ENCODE measurements around the gene CRELD1. TPM values are rescaled to one million over a fixed set of nuclear protein-coding genes. Genes with fewer than 3 reads are reported as not detected.

Gene CRELD1
- total RNA-seq, 4 donors from 2014 or later, result 10.8 to 17.0 (median 13.8) TPM

DNA sequence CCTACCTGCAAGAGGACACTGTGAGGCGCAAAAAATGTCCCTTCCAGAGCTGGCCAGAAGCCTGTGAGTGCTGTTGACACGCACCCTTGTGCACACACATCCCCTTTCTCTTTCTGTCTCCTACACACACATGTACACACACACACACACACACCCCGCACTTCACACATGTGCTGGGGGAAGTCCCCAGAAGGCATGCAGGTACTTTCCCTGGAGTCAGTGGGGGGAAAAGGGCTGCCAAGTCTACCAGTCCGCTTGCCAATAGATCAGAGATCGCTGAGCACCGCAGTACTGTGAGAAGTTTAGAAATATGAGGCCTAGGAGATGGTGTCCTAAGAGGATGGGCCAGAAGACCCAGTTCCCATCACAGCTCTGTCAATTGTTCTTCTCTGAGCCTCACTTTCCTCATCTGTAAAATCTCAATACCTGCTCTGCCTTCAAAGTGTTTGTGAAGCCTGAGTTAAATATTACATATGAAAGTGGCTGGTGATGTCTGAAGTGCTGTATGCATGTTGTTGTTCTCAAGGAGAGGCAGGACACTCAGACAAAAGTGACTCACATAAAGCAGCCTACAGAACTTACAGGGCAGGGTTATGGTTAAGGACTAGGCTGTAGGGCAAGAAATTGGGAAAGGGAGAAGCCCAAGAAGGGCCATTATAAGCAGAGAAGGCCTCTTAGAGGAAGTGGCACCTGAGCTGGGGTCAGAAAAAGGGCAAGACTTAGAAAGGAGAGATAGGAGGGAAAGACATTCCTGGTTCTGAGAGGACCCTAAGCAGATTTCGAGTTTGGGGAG is 24.2 kb upstream of the CRELD1 start:
- intact Hi-C loops (cut with DNase I), result no loop called here
- WGBS, 2 donors, result 78 to 82% methylated on average over 6 to 7 of the region's 7 CpGs
- H3K4me3 ChIP-seq, result no peak overlapping the region
- no peaks in the 10 kb centered on the region for H3K27me3 ChIP-seq
- no peak for TF ChIP-seq POLR2A (IDR thresholded peaks at IDR 0.05)
- TF ChIP-seq, protein P1, sequence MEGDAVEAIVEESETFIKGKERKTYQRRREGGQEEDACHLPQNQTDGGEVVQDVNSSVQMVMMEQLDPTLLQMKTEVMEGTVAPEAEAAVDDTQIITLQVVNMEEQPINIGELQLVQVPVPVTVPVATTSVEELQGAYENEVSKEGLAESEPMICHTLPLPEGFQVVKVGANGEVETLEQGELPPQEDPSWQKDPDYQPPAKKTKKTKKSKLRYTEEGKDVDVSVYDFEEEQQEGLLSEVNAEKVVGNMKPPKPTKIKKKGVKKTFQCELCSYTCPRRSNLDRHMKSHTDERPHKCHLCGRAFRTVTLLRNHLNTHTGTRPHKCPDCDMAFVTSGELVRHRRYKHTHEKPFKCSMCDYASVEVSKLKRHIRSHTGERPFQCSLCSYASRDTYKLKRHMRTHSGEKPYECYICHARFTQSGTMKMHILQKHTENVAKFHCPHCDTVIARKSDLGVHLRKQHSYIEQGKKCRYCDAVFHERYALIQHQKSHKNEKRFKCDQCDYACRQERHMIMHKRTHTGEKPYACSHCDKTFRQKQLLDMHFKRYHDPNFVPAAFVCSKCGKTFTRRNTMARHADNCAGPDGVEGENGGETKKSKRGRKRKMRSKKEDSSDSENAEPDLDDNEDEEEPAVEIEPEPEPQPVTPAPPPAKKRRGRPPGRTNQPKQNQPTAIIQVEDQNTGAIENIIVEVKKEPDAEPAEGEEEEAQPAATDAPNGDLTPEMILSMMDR (IDR thresholded peaks at IDR 0.05), result no peak
- DNase-seq, result no peak
- H3K4me1 ChIP-seq, result peaks cover 11 to 27% (median 12%) of the 10 kb centered on the region in 3 donors
- H3K27ac ChIP-seq, result no peak overlapping the region
- H3K36me3 ChIP-seq, result peaks cover 0 to 65% (median 0%) of the 10 kb centered on the region in 3 donors
- no peaks in the 10 kb centered on the region for H3K9me3 ChIP-seq

DNA sequence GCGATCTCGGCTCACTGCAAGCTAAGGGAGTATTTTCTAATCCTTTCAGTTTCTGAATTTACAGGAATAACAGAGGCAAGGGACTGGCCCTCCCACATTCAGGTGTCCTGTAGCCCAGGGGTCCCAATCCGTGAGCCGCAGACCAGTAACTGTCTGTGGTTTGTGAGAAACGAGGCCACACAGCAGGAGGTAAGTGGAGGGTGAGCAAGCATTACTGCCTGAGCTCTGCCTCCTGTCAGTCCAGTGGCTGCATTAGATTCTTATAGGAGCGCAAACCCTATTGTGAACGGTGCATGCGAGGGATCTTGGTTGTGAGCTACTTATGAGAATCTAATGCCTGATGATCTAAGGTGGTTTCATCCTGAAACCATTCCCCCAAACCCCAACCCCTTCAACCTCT is 21.8 kb upstream of the CRELD1 start:
- TF ChIP-seq POLR2A (IDR thresholded peaks at IDR 0.05), result no peak
- TF ChIP-seq, protein P1 (IDR thresholded peaks at IDR 0.05), result no peak
- DNase-seq, result no peak
- H3K27ac ChIP-seq, result no peak overlapping the region
- no peaks in the 10 kb centered on the region for H3K9me3 ChIP-seq
- H3K36me3 ChIP-seq, result peaks cover 0 to 56% (median 0%) of the 10 kb centered on the region in 3 donors
- H3K27me3 ChIP-seq, result no peaks in the 10 kb centered on the region
- intact Hi-C loops (cut with DNase I), result no loop called here
- 68 to 90% methylated on average over 6 to 7 of the region's 8 CpGs for WGBS, 2 donors
- H3K4me3 ChIP-seq, result no peak overlapping the region
- peaks cover 26 to 49% (median 34%) of the 10 kb centered on the region in 3 donors for H3K4me1 ChIP-seq

- Histone ChIP-seq H3K36me3 (peaks cover 0 to 50% (median 0%) of the 10 kb centered on the region in 3 donors), H3K4me3 (no peak overlapping the region), H3K27ac (no peak overlapping the region), H3K9me3 (no peaks in the 10 kb centered on the region), H3K4me1 (peaks cover 29 to 54% (median 37%) of the 10 kb centered on the region in 3 donors), H3K27me3 (no peaks in the 10 kb centered on the region)
- TF ChIP-seq, protein P1 (IDR thresholded peaks at IDR 0.05), result no peak
- no peak for TF ChIP-seq POLR2A (IDR thresholded peaks at IDR 0.05)
- DNase-seq, result no peak
- WGBS, 2 donors, result 62 to 76% methylated on average over 7 of the region's 7 CpGs
- intact Hi-C loops (cut with DNase I), result no loop called here
Measured at GRCh38 chr3:9912294-9912935, 21.2 kb upstream of the CRELD1 start.

DNA sequence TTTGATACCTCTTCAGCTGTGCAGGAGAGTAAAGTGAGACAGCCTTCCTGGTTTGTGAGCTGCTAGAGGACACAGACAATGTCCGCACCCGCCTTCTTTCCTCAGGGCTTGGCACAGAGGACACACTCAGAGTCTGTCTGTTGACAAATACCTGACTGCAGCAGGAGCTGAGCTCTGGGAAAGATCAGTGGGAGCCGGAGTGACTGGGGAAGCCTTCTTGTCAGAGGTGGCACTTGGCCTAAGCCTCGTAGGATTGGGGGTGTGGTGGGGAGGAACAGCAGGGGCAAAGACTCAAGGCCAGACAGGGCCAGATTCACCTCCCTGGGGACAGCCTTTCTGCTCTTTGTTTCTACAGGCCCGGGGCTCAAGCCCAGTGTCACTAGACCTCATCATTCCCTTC is 20.0 kb upstream of the CRELD1 start:
- Histone ChIP-seq H3K4me3 (no peak overlapping the region), H3K27me3 (no peaks in the 10 kb centered on the region), H3K27ac (peak overlapping the region; percentile 15 to 94 (median 81)), H3K9me3 (no peaks in the 10 kb centered on the region), H3K36me3 (peaks cover 0 to 42% (median 0%) of the 10 kb centered on the region in 3 donors), H3K4me1 (peaks cover 41 to 66% (median 47%) of the 10 kb centered on the region in 3 donors)
- TF ChIP-seq POLR2A (IDR thresholded peaks at IDR 0.05), result no peak
- TF ChIP-seq, protein P1 (IDR thresholded peaks at IDR 0.05), result no peak
- DNase-seq, result no peak
- intact Hi-C loops (cut with DNase I), result no loop called here
- 42 to 44% methylated on average over 4 to 5 of the region's 5 CpGs for WGBS, 2 donors

DNA sequence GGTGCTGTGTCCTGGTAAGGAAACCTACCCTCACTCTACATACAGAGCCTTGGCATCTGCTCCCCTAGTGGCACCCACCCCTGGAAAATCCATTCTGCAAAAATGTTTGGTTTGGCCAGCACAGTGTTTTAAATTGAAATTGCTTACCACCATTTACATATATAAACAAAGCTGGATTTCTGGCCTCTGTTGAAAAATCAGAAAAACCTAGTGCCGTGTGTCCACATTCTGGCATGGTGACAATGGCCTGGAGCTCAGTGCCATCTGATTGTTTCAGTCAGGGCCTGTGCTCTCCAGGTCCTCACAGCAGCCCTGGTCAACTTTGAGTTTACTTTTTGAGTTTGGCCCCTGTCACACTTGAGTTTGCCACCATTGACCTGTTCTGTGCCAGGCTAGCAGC is 19.6 kb upstream of the CRELD1 start:
- H3K36me3 ChIP-seq, result peaks cover 0 to 38% (median 0%) of the 10 kb centered on the region in 3 donors
- WGBS, 2 donors, result 17 to 69% methylated on average over 1 of the region's 1 CpG
- H3K9me3 ChIP-seq, result no peaks in the 10 kb centered on the region
- H3K27me3 ChIP-seq, result no peaks in the 10 kb centered on the region
- H3K27ac ChIP-seq, result peak overlapping the region; percentile 86 to 97 (median 94)
- no peak for DNase-seq
- H3K4me3 ChIP-seq, result no peak overlapping the region
- intact Hi-C loops (cut with DNase I), result no loop called here
- TF ChIP-seq, protein P1 (IDR thresholded peaks at IDR 0.05), result no peak
- no peak for TF ChIP-seq POLR2A (IDR thresholded peaks at IDR 0.05)
- peaks cover 42 to 70% (median 47%) of the 10 kb centered on the region in 3 donors for H3K4me1 ChIP-seq

Measured in esophagus squamous epithelium (tissue), 5 donors.